ENCODE data around the gene LIM2.

The LIM2 gene

DNA sequence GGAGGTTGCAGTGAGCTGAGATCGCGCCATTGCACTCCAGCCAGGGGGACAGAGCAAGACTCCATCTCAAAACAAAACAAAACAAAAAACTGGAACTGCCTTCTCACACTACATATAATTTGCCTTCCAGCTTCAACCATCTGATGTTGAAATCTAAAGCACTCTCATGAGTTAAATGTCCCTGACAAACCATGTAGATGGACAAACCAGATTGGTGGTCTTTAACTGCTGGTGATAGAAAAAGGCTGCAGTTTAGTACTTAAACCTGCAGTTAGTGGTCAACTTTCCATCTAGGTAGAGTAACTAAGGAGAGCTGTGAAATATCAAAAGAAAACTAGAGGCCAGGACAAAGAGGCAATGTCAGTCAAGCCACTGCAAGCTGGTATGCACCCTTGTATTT is 8.4 kb upstream of the LIM2 start:
- DNase-seq (ENCODE audit: low read depth, low spot score): no peak

GRCh38 chr19:51394050-51394836 is 6.5 kb upstream of the LIM2 start:
- DNase-seq (ENCODE audit: low read depth, low spot score): peak; percentile 100

DNA sequence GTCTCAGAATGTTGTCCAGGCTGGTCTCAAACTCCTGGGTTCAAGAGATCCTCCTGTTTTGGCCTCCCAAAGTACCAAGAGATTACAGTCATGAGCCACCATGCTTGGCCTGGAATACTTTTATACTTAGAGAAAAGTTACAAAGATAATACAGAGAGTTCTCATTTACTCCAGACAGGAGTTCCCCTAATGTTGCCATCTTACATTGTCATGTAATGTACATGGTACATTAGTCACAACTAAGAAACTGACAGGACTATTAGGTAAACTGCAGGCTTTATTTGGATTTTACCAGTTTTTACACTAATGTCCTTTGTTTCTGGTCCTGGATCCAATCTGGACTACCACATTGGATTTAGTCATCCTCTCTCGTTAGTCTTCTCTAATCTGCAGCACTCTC is 4.9 kb upstream of the LIM2 start:
- no peak for DNase-seq (ENCODE audit: low read depth, low spot score)

DNA sequence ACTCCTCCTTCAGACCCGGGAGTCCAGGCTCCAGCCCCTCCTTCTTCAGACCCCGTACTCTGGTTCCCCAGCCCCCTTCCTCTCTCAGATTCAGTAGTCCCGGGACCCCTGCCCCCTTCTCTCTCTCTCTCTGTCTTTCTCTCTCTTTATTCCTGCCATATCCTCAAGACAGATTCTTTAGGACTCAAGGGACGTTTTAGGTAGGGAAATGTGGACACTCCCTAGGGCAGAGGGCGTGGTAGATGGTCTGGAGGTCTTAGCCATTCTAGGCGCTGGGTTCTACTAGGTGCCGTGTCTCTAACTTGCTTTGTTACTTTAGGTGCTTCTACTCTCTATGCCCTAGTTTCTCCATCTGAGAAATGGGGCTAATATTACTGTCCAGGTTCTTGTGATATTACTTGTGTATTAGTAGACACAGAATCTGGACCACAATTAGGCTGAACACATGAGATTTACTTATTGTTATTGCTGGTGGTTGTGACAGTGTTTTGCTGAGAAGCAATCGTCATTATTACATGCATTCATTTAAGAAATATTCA is 3.4 kb upstream of the LIM2 start:
- no peak for DNase-seq (ENCODE audit: low read depth, low spot score)

GRCh38 chr19:51389143-51389542 is 1.4 kb upstream of the LIM2 start:
- DNase-seq (ENCODE audit: low read depth, low spot score): no peak

DNA sequence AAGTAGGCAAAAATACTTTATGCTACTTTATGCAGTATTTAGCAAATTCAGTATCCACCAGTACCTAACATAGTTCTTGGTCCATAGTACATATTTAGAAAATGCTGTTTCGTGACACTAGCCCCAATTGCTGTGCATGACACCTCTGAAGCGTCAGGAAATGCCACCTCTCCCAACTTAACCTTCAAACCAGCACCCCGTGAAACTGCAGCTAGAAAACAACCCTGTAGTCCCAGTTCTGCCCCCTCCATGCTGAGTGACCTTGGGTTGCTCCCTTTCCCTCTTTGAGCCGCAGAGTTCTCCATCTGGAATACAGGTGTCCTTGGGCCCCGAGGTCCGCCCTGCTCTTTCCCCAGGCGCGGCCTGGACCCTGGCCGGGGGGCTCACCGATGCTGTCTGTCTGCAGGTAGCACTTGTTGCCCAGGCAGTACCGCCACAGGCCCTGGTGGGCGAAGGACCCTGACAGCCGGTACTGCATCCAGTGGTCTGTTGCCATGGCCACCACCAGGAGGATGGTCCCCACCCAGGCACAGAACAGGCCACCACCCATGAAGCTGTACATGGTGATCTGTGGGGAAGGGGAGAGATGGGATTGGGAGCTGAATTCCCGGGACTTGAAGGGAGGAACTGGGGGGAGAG is 773 bp downstream of the LIM2 start:
- no peak for DNase-seq (ENCODE audit: low read depth, low spot score)

DNA sequence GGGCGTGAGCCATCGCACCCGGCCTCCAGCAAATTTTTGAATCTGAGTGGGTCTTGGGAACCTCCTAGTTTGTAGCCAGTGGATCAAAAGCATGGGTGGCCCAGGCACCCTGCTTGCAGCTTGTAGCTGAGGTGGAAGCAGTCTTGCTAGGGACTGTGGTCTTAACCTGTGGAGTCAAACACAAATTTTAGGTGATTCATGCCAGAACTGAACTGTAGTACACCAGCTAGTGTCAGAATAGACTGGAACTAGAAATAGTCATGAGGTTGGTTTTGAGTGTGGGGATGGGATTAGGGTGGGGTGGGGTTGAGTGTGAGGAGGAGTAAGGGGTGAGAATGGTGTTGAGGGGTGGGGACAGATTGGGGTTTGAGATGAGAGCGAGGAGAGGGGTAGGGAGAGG is 5.8 kb downstream of the LIM2 start:
- DNase-seq (ENCODE audit: low read depth, low spot score): no peak

- no peak for DNase-seq (ENCODE audit: low read depth, low spot score)
Observed at GRCh38 chr19:51380379-51380778, 7.4 kb downstream of the LIM2 start.

- no peak for DNase-seq (ENCODE audit: low read depth, low spot score)
Observed at GRCh38 chr19:51377422-51377821, 10.4 kb downstream of the LIM2 start.

GRCh38 chr19:51375504-51376221 is 12.1 kb downstream of the LIM2 start:
- no peak for DNase-seq (ENCODE audit: low read depth, low spot score)

DNA sequence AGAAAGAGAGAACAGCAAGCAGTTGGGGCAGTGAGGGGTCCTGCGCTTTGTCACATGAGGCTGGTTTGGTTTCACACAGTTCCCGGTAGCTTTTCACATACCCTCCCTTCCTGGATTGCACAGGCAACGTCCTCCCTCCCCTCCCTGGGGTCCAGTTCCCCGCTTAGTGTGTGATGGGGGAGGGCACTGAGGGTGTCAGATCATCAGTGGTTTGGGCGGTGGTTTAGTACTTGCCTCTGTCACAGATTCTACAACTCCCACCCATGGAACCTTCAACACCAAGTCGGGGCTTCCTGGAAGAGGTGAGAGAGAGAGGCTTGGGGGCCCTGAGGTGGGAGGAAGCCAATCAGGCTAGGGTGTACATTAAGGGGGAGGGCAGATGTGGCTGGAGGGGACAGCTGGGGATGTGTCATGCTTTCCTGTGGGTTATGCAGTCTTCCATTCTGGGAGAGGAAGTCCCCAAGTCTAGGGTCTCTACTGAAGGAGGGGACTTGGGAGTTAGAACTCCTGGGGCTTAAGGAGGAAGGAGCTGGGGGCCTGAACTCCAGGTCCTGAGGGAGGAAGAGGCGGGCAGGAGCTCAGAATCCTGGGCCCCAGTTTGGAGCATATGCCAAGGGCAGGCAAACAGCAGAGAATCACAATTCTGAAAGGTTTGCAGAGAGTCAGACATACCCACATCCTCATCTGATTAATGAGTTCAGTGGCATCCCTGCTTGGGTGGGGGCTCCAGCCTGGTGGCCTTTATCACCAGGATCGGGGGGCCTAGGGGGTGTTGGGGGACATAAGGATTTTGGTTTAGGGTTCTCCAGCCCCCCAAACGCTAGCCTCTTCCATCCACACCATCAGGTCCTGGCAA is 14.9 kb downstream of the LIM2 start, which contains the start of gene NKG7:
Gene NKG7 (minus strand): TSS at position 6 of the 856 bp plus-strand sequence. CDS start 119 bp downstream, outside the sequence.
- DNase-seq (ENCODE audit: low read depth, low spot score): no peak

- DNase-seq (ENCODE audit: low read depth, low spot score): no peak
Observed at GRCh38 chr19:51372021-51372648, 15.6 kb downstream of the LIM2 start.

- DNase-seq (ENCODE audit: low read depth, low spot score): no peak
Observed at GRCh38 chr19:51371186-51371690, 16.5 kb downstream of the LIM2 start.

- DNase-seq (ENCODE audit: low read depth, low spot score): no peak
Observed at GRCh38 chr19:51370230-51370629, 17.5 kb downstream of the LIM2 start.

DNA sequence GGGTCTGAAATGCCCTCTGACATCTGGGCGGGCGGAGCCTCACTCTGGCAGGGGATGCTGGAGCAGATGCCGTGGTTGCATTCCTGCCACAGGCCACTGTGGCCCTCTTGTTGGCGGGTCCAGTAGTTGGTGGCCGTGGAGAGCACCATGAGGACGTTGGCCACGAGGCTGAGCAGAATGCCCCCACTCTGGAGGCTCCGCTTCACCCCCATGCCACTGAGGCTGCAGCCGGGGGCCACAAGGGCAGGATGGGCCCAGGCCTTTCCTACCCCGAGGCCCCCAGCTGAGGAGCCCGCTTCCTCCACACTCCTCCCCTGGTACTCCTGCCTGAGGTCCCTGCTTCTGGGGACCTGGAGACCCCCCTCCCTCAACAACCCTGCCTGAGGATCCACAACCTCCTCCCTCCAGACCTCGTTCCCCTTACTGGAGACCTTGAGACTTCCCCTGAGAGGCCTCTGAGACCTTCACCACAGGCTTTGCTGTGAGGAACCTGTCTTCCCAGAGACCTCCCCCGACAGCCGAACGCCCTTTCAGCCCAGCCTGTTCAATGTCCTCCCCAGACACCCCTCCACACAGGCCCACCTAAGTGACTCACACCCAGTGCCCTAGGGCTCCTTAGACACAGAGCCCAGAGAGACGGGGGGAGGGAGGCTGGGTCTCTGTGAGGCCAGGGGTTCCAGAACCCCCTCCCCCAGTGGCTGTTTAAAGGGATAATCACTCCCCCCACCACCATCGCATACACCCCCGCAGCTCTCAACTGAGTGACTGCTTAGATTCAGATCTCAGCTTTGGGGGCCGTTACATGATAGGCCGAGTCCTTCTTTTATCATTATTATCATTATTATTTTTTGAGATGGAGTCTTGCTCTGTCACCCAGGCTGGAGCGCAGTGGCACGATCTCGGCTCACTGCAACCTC is 19.1 kb downstream of the LIM2 start, which contains the start of gene CLDND2:
Gene CLDND2 (minus strand): TSS at position 638 of the 917 bp plus-strand sequence. CDS start 426 bp downstream, at position 212.
- DNase-seq (ENCODE audit: low read depth, low spot score): no peak

GRCh38 chr19:51367565-51368365 is 20.0 kb downstream of the LIM2 start:
- peak; percentile 80 for DNase-seq (ENCODE audit: low read depth, low spot score)

- no peak for DNase-seq (ENCODE audit: low read depth, low spot score)
Observed at GRCh38 chr19:51367255-51367564, 20.6 kb downstream of the LIM2 start.

- DNase-seq (ENCODE audit: low read depth, low spot score): peak; percentile 92
Observed at GRCh38 chr19:51366389-51367254, 21.2 kb downstream of the LIM2 start.

All from iPS DF 19.7 (cell line).